CD4-positive, alpha-beta T cell treated with Interleukin-17A for 4 hours (primary cell): ENCODE measurements around the gene GPC1.

ENCODE experiments used
- DNase-seq: peaks from one replicate; pipeline ENCODE4 v3.0.0-alpha.2; 2020; ENCODE audit warnings: mixed read lengths

Gene GPC1

DNA sequence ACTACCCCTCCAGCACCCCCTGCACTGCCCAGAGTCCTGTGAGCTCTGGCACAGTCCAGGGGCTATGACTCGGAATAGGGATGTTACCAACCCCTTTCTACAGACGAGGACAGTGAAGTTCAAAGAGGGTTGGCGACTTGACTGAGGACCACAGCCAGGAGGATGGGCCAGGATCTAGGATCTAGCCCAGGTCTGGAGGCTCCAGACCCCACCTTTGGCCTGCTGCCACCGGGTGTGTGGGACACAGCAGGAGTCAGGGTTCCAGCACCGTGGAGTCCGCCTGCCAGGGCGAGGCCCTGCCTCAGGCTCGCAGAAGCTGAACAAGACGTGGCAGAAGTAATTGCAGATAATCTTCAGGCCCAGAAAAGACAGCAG is 37.9 kb upstream of the GPC1 start:
- no peak for DNase-seq

DNA sequence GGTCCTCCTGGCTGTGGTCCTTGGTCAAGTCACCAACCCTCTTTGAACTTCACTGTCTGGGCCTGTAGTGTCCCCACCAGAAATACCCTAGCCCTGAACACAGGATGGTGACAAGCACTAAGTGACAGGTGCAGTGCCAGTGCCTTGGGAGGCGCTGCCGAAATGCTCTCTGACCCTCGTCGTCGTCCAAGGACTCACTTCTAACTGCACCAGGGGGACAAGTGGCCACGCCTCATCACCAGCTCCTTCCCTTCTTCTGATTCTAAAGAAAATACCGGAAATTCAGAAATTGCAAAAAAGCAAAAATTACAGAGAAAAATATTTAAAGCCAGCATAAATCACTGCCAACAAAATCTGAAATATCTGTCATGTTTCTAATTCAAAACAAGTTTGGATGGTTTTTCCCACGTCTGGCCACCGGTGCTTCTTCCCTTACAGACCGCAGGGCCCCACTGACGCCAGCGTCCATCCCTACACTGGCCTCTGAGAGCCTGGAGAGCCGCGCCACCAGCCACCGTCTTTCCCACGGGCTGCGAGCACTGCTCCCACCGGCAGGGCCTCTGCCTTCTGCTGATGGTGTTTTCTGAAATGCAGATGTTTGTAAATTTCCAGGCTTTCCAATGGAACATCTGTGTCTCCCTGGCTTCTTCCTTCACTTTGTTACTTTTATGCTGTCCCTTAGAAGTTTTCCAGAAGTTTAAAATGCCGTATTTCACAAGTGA is 37.4 kb upstream of the GPC1 start:
- no peak for DNase-seq

DNA sequence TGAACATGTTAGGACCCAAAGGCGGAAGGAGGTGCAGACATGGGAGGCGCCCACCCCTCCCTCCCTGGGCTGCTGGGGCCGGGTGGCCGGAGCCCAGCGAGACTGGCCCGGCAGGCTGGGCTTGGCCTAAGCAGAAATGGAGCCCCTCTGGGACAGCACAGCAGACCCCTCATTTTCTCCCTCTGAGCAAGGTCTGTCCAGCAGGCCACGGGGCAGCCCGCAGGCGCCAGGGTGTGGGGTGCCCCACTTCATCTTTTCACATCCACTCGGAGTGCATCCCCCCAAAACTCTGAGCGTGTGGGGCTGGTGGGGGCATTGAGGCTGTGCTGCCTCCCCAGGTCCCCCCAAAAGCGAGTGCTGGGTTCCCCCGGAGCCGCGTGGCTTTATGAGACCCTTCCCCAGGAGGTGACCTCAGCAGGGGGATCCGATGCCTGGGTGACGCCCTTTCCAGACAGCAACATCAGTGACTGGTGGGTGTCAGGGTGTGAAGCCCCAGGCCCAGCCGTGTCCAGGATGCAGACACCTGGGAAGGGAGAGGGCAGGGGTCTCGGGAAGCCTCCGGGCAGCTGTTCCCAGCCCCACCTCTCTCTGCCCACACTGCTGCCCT is 36.7 kb upstream of the GPC1 start:
- no peak for DNase-seq

DNA sequence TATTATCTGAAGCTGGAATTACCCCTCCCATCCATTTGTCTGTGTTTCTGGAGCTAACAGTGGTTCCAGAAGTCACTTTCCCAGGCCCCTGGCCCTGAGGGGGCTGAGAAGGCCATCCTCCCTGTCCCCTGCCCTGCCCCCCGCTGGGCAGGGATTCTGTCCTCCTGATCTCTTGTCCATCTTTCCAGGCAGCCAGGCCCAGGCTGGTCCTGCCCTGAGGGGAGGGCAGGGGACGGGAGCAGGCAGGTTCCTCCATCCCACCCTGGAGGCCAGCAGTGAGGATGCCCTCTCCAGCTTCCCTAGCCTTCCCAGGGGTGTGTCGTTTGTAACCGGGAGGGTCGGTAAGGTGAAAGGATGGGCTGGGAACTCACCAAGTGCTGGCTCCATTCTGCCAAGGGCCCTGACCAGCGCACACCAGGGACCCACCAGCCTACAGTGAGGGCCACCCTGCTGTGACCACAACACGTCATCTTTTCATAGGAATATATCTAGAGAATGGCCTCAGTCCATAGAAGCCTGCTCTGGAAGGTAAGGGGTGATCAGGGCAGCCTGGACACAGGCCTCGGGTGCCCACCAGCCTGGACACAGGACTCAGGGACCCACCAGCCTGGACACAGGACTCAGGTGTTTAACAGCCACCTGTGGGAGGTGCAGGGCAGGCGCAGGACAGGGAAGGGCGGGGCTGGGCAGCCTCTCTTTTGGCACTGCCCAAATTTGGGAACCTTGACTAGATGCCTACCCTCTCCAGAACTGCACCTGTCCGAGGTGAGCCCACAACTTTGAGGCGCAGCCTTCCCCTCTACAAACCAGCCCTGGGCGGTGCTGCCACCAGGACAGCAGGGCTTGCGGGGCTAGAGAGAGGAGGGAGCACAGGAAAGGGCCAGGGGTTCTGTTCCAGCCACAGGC is 35.8 kb upstream of the GPC1 start:
- no peak for DNase-seq

DNA sequence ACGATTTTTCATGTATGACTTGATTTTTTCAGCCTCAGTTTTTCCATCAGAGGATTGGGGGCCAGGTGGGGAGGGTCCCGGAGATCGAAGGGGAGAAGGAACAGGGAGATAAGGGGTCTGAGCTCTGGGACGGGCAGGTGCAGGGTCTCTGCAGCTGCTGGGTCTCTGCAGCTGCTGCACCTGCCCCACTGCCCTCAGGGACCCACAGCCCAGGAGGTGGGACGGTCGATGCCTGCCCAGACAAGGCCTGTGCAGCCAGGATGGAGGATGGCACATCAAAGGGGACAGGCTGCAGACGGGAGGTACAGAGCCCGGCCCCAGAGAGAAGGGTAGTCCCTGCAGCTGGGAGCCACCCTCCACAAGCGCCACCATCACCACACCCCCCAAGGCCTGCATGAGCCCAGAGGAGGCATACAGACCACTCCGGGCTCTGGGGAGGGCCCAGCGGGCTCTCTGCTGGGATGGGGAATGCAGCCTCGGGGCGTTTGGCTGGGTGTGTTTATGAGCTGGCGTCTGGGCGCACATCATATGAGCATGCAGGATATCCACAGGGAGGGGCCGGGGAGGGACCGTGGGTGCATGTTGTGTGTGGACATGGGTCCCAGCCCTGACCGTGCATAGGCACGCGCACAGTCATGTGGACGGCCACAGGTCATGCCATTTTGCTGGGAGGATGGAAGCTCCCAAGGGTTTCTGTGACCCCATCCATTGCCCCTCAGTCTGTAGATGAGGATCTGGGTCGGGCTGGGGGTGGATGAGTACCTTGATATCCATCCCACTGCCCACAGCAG is 34.9 kb upstream of the GPC1 start:
- DNase-seq = no peak

DNA sequence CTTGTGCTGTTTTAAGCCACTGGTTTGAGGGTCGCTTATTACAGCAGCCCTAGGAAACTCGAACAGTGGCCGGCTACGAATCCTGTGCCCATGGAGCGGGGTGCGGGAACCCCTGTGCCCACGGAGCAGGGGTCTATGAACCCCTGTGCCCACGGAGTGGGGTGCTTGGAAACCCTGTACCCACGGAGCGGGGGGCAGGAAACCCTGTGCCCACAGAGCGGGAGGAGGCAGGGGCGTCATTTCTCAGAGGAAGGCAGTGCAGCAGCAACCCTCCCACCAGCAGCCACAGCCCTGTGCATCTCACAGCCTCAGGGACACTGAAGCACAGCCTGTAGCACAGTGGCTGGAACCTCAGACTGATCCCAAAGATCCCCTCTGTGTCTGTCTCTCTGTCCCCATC is 34.2 kb upstream of the GPC1 start:
- DNase-seq = no peak

DNA sequence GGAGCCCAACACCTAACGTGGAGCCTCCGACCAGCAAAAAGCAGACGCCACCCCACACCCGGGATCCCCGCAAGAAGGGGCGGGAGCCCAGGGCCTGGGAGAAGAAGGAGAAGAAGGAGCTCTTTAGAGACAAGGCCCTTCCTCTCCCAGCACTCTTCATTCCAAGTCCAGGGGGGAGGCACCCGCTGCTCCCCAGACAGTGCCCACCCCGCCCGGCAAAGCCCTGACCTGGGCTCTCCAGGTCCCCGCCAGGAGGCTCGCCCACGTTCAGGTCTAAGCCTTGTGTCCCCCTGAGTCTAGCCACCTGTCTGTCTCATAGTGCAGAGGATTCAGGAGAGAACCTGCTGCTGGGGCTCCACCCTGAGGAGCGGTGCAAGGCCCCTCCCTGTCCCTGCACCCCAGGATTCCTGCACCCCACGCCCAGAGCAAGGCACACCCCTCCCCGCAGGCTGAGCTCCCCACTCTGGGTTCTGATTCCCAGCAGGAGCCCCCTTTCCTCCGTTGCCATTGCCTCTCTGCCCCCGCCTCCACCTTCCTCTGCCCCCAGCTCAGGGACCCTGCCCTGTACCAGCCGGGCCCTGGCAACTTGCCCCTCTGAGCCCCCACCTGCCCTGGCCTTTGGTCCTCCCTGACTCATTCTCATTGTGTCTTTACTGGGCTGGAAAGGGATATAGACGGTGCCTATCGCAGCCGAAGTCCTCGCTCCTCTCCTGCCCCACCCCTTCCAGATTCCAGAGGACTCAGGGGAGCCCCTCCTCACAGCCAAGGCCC is 33.5 kb upstream of the GPC1 start:
- DNase-seq = no peak

DNA sequence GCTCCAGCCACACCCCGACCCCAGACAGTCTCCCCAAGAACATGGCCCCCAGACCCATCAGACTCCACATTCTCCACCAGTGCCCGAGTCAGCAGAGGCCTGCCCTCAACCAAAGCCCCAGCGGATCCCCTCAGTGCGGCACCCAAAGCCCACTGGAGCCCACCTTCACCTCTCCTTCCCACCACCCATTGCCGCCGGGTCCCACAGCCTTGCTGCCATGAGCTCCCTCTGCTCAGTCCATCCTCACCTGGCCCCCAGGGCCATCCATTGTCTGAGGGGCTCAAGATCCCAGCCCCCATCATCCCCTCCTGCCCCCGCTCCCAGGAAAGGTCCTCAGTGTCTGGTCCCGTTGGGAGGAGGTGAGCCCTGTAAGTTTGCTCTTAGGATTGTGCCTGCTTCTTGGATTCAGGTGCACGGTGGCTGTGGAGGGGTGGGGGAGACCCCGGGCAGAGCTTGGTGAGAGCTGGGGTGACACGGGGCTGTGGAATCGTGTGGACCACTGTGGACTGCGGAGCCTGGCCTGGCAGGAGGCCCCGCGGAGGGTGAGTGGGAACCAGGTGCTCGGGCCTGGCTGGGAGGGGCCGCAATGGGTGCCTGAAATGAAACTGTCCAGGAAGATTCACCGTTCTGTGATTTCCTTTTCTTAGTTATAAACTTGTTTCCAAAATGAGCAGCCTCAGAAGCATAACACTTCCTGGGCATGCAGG is 32.7 kb upstream of the GPC1 start:
- no peak for DNase-seq

DNA sequence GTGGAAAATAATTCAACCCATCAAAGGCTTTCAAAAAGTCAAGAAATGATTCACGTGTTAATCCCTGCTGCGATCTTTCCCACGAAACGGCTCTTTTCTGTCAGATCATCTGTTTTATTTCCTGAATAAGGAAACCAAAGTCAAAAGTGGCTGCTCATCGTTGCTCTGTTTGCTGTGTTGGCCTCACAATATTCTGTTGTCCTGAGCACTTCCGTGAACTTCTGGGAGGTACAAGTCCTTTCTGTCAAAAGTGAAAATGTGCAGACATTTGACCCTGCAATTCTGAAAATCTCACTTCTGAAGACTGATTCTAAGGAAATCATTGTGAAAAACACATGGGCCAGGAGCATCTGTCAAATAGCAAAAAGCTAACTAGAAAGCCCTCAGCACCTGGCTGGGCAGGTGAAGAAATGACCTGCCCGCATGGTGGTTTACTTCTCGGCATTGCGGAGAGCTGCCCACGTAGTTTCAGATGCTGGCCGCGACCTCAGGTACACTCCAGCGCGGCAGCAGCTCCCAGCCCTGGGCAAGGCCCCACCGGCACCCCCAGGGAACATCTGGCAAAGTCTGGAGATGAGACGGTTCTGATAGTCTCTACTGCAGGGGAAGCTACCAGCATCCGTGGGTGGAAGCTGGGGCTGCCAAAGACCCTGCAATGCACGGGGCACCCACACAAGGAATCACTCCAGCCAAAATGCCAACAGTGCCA is 31.9 kb upstream of the GPC1 start:
- DNase-seq = no peak

DNA sequence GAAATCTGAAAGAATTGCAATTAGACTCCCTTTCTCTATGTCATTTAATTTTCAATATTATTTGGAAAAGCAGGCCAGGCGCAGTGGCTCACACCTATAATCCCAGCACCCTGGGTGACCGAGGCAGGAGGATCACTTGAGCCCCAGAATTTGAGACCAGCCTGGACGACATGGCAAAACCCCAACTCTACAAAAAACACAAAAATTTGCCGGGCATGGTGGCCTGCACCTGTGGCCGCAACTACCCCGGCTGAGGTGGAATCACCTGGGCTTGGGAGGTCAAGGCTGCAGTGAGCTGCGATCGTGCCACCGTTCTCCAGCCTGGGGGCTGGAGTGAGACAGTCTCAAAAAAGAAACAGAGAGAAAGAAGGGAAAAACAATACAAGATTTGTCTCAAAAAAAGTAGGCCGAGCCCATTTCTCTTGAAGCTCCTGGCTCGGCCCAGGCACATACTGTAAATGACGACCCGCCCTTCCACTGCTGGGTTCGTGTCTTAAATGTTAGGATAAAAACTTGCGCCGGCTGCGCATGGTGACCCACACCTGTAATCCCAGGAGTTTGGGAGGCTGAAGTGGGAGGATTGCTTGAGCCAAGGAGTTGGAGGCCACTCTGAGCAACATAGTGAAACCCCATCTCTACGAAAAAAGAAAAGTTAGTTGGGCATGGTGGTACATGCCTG is 31.1 kb upstream of the GPC1 start:
- no peak for DNase-seq

DNA sequence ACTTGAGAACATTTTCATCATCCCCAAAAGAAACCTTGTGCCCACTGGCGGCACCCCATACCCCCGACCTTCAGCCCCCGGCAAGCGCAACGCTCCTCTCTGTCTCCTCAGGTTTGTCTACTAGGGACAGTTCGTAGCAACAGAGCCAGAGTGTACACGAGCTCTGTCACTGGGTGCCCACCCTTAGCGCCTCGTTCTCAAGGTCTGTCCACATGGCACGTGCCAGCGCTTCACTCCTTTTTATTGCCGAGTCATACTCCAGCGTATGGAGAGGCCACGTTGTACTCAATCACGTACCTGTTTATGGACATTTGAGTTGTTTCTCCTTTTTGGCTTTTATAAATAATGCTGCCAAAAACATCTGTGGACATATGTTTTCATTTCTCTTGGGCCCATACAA is 30.3 kb upstream of the GPC1 start:
- no peak for DNase-seq

DNA sequence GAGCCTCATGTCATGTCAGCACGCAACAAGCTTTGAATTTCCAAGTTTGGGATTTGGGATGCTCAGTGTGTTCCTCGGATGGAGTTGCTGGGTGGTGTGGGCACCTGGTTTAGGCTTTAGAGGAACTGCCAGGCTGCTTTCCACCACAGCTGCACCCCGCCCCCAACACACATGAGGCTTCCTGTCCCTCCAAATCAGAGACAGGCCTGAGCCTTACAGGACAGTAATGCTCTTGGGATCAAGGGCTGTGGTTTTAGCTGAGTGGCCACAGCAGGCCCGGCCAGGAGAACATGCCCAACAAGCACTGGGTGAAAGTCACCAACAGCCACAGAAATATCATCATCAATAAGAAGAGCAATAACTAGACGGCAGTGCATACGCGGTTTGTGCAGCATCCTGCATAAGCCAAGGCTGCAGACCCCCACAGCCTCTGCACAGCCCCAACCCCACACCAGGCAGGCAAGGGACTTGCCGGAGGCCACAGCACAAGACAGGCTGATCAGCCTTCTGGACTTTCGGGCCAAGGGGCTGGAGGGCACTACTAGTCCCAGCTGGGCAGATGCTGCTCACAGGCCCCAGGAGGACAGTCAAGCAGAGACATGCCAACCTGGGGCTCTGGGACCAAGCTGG is 29.7 kb upstream of the GPC1 start:
- DNase-seq = no peak

DNA sequence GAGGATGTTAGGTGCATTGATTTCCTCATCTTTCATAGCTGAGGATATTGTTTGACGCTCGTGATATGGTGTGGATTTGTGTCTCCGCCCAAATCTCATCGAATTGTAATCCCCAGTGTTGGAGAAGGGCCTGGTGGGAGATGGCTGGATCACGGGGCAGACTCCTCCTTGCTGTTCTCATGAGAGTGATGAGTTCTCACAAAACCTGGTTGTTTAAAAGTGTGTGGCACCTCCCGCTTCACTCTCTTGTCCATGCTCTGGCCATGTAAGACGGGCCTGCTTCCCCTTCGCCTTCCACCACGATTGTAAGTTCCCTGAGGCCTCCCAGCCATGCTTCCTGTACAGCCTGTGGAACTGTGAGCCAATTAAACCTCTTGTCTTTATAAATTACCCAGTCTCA is 28.4 kb upstream of the GPC1 start:
- DNase-seq = no peak

DNA sequence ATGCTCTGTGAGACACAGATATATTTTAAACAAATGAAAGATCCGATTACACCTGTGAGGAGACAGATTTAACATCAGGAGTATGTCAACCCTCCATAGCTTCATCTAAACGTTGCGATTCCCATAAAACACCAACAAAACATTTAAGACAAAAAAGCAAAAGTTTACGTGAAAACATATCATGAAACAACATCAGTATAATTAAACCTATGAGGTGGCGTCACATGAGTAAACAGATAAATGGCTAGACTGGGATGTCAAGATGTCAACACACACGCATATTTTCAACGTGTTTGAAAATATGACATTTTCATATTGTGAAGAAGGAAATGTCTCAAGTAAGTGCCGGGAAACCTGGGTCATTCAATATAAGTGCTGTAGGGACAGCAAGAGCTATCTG is 25.5 kb upstream of the GPC1 start:
- DNase-seq = no peak

DNA sequence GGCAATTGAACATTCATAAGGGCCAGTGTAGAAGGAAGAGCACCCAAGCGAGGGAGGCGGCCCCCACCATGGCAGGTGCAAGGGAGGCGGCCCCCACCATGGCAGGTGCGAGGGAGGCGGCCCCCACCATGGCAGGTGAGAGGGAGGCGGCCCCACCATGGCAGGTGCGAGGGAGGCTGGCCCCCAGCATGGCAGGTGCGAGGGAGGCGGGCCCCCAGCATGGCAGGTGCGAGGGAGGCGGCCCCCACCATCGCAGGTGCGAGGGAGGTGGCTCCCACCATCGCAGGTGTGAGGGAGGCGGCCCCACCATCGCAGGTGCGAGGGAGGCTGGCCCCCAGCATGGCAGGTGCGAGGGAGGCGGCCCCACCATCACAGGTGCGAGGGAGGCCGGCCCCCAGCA is 24.7 kb upstream of the GPC1 start:
- DNase-seq = no peak

DNA sequence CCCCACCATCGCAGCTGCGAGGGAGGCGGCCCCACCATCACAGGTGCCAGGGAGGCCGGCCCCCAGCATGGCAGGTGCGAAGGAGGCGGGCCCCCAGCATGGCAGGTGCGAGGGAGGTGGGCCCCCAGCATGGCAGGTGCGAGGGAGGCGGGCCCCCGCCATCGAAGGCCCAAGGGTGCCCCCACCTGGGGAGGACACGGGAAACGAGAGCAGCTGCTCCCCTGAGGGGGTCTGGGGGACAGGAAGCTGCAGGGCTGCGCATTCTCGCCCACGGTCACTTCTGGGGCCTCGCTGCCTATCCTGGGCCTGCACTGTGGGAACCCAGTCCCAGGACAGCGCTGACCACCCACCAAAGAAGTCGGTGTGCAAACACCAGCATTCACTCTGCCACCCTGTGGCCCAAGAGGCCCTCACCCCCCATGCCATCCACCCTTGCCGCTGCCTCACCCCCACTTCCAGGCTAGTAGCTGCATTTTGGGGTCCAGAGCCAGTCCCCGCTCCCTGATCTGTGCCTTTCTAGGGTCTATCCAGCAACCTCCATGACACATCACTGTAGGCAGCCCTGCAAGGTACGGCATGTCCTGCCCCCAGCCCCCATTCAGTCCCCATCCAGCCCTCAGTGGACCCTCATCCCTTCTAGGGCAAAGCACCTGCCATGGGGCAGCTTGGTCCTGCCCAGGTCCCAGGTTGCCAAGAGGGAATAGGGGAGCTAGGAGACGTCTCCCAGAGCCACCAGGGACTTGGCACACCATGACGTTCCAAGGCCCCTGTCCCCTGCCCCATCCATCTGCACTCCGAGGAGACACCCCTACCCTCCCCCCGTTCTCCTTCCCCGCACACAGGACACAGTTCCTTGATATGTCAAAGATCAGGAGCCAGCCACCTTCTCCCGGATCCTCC is 24.0 kb upstream of the GPC1 start:
- DNase-seq = no peak

DNA sequence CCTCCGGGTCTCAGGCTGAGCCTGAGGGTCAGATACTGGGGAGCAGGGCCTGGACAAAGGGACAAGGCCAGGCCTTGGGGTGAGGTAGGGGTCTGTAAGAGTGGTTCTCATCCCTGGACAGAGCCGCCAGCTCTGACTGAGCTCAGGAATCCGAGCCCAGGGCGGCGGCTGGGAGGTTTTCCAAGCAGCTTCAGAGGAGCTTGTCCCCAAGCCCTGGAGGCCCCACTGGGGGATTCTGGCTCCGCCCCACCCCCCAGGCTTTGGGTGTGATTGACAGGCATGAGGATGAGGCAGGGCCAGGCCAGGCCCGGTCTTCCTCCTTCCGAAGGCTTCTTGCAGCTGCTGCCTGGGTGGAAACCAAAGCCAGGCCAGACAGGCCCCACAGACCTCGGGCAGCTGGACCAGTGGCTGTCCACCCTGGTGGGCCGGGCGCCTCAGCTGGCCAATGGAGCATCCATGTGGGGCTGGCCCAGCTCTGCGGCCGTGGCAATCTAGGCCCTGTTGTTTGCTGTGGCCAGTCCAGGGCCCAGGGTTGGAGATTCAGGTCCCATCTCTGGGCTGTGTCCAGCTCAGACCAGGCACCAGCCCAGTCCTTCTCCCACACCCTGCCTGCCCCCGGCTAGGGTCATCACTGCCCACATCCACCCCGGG is 23.1 kb upstream of the GPC1 start:
- DNase-seq = no peak
